Endothelial cell of umbilical vein (primary cell): ENCODE measurements around the gene POLR2C.

Experiments
- POLR2AphosphoS5 ChIP-seq: IDR thresholded peaks from 2 replicates; pipeline ENCODE4 v1.6.1; 2012; ENCODE audit warnings: low read depth, mild to moderate bottlenecking, control low read depth, low read length, moderate library complexity; ENCODE audit not compliant: insufficient read depth
- TF ChIP-seq, protein P1 (sequence below), 2 donors: IDR thresholded peaks; 1 replicate in 1 of 2; 2 replicates in 1 of 2; pipeline ENCODE4 v1.5.1; 2011; ENCODE audit warnings: low read length in 2 of 2, mild to moderate bottlenecking in 2 of 2, moderate library complexity in 2 of 2, control low read depth in 1 of 2, inconsistent platforms in 1 of 2, low read depth in 1 of 2; ENCODE audit not compliant: insufficient read depth in 1 of 2; ENCODE audit errors: extremely low read depth in 1 of 2
- TF ChIP-seq, protein P2 (sequence below): IDR thresholded peaks from 2 replicates; pipeline ENCODE4 v1.6.1; 2011; ENCODE audit not compliant: insufficient read depth, insufficient read length

DNA sequence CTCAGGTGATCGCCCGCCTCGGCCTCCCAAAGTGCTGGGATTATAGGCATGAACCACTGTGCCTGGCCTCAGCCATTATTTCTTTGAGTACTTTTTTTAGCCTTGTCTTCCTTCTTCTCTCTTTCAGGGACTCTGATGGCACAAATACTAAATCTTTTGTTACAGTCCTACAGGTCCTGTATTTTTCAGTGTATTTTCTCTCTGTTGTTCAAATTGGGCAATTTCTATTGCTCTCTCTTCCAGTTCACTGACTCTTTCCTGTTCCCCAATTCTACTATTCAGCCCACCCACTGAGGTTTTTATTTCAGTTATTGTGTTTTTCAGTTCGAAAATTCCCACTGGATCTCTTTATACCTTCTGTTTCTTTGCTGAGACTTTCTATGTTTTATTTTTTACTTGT is 31.3 kb downstream of the POLR2C start:
- TF ChIP-seq, protein P1, sequence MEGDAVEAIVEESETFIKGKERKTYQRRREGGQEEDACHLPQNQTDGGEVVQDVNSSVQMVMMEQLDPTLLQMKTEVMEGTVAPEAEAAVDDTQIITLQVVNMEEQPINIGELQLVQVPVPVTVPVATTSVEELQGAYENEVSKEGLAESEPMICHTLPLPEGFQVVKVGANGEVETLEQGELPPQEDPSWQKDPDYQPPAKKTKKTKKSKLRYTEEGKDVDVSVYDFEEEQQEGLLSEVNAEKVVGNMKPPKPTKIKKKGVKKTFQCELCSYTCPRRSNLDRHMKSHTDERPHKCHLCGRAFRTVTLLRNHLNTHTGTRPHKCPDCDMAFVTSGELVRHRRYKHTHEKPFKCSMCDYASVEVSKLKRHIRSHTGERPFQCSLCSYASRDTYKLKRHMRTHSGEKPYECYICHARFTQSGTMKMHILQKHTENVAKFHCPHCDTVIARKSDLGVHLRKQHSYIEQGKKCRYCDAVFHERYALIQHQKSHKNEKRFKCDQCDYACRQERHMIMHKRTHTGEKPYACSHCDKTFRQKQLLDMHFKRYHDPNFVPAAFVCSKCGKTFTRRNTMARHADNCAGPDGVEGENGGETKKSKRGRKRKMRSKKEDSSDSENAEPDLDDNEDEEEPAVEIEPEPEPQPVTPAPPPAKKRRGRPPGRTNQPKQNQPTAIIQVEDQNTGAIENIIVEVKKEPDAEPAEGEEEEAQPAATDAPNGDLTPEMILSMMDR (IDR thresholded peaks at IDR 0.05; ENCODE audit: extremely low read depth in 1 of 2, insufficient read depth in 1 of 2, low read depth in 1 of 2, low read length in 2 of 2) = no peak
- TF ChIP-seq, protein P2, sequence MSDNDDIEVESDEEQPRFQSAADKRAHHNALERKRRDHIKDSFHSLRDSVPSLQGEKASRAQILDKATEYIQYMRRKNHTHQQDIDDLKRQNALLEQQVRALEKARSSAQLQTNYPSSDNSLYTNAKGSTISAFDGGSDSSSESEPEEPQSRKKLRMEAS = no peak
- no peak for TF ChIP-seq POLR2AphosphoS5
